Measurements from ENCODE around the gene ARHGAP24. TPM values are rescaled to one million over a fixed set of nuclear protein-coding genes. Genes with fewer than 3 reads are reported as not detected.

Gene ARHGAP24
- total RNA-seq, result 32.1 TPM

GRCh38 chr4:85474818-85475630 is at the start of gene ARHGAP24:
TSS of gene ARHGAP24 (plus strand) at chr4:85475150.
- H3K9me3 ChIP-seq (ENCODE audit: low read depth, low read length), result no peaks in the 10 kb centered on the region
- peak within 1 kb of the TSS; percentile 57 for H3K4me3 ChIP-seq (ENCODE audit: low read length)
- H3K27me3 ChIP-seq (ENCODE audit: insufficient read depth, low read length), result no peaks in the 10 kb centered on the region
- peaks cover 23% of the 10 kb centered on the region for H3K4me1 ChIP-seq (ENCODE audit: insufficient read depth, low read length)

DNA sequence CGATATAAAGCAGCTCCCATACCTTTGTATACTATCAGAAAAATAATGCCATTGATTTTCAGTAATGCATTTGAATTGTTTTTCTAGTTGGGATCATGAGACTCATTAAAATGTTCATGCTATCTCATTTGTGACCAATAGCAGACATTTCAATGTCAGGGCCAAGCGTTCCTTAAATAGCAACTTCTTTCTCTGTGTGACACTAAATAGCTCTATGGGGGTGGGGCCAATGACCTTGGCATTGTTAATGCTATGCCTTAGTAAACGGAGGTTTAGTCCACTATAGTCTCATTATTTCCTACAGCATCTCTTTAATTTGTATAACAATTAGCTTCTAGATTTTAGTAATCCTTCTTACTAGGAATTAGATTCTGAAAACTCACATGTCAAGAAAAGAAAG is 48.6 kb upstream of the ARHGAP24 start:
- Histone ChIP-seq H3K4me3 (ENCODE audit: low read length) (no peak overlapping the region), H3K9me3 (ENCODE audit: low read depth, low read length) (no peaks in the 10 kb centered on the region), H3K27me3 (ENCODE audit: insufficient read depth, low read length) (no peaks in the 10 kb centered on the region), H3K4me1 (ENCODE audit: insufficient read depth, low read length) (no peaks in the 10 kb centered on the region)

DNA sequence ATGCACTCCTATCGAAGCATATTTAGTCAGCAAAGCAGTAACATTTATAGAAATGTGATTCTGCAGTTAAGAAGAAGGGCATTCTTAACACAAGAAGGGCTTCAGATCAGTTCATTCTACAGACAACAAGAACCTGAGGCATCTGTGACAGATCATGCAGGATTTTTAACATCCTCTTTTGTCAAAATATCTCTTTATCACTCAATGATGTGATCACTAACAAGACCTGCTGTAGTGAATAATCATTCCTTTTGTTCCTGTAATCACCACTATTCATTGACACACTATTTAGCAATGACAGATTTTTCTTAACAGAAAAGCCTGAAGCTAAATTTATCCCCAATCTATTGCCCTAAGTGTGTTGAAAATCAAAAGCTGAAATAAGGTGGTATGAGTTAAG is 47.8 kb upstream of the ARHGAP24 start:
- no peaks in the 10 kb centered on the region for H3K27me3 ChIP-seq (ENCODE audit: insufficient read depth, low read length)
- no peaks in the 10 kb centered on the region for H3K4me1 ChIP-seq (ENCODE audit: insufficient read depth, low read length)
- no peaks in the 10 kb centered on the region for H3K9me3 ChIP-seq (ENCODE audit: low read depth, low read length)
- H3K4me3 ChIP-seq (ENCODE audit: low read length), result no peak overlapping the region

DNA sequence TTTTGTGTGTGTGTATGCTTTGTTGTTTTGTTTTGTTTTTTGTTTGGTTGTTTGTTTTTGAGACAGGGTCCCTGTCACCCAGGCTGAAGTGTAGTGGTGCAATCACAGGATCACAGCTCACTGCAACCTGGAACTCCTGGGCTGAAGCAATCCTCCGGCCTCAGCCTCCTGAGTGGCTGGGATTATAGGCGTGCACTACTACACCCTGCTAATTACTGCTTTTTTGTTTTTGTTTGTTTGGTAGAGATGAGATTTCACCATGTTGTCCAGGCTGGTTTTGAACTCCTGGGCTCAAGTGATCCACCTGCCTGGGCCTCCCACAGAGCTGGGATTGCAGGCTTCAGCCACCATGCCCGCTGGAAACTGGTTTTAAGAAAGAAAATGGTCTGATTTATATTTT is 44.7 kb upstream of the ARHGAP24 start:
- H3K4me3 ChIP-seq (ENCODE audit: low read length), result no peak overlapping the region
- no peaks in the 10 kb centered on the region for H3K27me3 ChIP-seq (ENCODE audit: insufficient read depth, low read length)
- H3K9me3 ChIP-seq (ENCODE audit: low read depth, low read length), result no peaks in the 10 kb centered on the region
- H3K4me1 ChIP-seq (ENCODE audit: insufficient read depth, low read length), result no peaks in the 10 kb centered on the region

- no peaks in the 10 kb centered on the region for H3K9me3 ChIP-seq (ENCODE audit: low read depth, low read length)
- H3K4me3 ChIP-seq (ENCODE audit: low read length), result no peak overlapping the region
- H3K4me1 ChIP-seq (ENCODE audit: insufficient read depth, low read length), result no peaks in the 10 kb centered on the region
- H3K27me3 ChIP-seq (ENCODE audit: insufficient read depth, low read length), result no peaks in the 10 kb centered on the region
Measured at GRCh38 chr4:85430697-85431096, 44.3 kb upstream of the ARHGAP24 start.

DNA sequence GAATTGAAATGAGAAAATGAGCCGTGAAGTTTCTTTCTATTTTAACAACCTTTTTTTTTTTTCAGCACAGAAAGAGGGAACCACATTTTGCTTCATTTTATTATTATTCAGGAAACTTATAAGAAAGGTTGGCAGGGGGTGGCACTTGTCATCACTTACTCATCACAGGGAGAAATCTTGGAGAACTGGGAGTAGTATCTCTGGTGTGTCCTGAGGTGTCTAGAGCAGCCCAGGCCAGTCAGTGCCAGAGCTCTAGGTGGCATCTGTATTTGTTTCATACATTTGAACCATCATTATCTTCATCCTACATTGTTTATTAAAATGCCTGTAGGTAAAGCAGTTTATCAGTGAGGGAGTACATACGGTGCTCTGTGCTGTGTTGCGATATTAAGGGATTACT is 43.8 kb upstream of the ARHGAP24 start:
- Histone ChIP-seq H3K4me1 (ENCODE audit: insufficient read depth, low read length) (no peaks in the 10 kb centered on the region), H3K4me3 (ENCODE audit: low read length) (no peak overlapping the region), H3K27me3 (ENCODE audit: insufficient read depth, low read length) (no peaks in the 10 kb centered on the region), H3K9me3 (ENCODE audit: low read depth, low read length) (no peaks in the 10 kb centered on the region)

DNA sequence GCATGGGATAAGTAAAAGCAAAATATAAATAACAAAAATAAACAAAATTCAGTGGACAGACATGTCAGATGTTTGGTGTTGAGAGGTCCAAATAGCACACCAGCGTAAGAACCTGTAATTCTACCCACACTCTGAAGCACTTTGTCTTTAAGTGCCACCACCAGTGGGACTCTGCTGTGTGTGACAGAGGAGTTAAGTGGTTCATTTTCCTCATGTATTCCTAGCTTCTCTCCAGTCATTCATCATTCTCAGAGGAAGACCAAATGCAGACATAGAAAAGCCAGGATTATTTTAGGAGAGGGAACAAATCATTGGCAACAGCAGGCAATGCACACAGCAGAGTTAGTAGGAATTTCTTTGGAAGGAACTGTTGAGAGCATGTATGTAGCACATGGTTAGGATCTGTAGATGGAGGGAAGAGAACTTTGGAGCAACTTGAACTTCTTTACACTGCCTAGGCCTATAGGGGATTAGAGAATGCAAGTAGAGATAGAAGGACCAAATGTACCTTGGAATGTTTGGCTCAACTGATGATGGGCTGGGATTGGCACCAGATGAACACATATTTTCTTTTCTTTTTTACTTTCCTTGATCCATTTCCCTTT is 43.0 kb upstream of the ARHGAP24 start:
- Histone ChIP-seq H3K4me3 (ENCODE audit: low read length) (no peak overlapping the region), H3K9me3 (ENCODE audit: low read depth, low read length) (no peaks in the 10 kb centered on the region), H3K27me3 (ENCODE audit: insufficient read depth, low read length) (no peaks in the 10 kb centered on the region), H3K4me1 (ENCODE audit: insufficient read depth, low read length) (no peaks in the 10 kb centered on the region)

DNA sequence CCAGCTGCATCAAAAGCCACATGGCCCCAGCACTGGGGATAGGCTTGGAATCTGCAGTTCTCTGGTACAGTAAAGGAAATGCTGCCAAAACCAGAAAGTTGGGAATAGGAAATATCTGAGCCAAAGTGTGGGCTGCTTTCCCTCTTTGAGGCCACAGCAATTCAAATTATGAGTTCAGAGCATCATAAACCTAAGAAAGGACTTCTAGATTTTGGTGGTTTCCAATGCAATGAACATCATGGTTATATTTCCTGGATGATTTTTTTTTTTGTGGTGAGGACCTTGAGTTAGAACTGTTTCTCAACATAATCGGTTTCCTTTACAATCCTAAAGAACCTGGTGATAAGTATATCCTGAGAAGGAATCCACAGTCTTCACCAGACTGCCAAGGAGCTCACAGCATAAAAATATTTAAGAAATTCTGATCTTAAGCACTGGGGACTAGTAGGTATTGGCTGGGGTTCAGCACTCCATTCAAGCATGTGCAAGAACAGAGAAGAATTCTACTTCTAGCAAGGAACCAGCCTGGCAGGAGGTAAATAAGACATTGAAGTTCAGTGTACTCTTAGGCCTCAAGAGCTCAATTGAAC is 29.8 kb upstream of the ARHGAP24 start:
- no peak overlapping the region for H3K4me3 ChIP-seq (ENCODE audit: low read length)
- no peaks in the 10 kb centered on the region for H3K9me3 ChIP-seq (ENCODE audit: low read depth, low read length)
- H3K4me1 ChIP-seq (ENCODE audit: insufficient read depth, low read length), result no peaks in the 10 kb centered on the region
- no peaks in the 10 kb centered on the region for H3K27me3 ChIP-seq (ENCODE audit: insufficient read depth, low read length)

DNA sequence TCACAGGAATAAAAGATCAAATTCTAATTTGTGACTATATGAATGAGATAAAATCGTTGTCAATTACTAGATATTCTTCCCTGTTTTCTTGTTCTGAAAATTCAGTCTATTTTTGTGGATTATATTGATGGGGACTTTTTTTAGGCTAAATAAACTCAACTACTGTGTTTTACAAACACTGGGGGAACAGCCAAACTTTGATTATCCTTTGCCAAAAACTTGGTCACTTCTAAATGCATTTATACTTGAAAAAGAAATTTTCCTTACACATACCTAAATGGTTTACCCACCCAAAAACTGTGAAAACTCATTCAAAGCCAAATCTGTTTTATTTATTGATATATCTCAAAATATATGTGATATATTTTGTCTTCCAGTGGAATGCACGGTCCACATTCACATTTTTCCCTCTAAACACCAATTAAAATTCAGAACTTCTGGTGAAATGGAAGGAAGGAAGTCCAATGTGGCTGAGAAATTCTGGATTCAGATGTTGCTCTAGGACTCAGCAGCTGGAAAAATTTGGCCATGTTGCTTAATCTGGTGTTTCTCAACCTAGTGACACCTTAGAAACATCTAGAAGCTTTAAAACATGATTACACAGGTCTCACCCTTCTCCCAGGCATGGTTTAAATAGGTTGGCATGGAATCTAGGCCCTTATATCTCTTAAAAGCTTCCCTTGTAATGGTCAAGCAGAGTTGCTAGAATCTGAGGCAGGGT is 28.6 kb upstream of the ARHGAP24 start:
- no peak overlapping the region for H3K4me3 ChIP-seq (ENCODE audit: low read length)
- no peaks in the 10 kb centered on the region for H3K4me1 ChIP-seq (ENCODE audit: insufficient read depth, low read length)
- no peaks in the 10 kb centered on the region for H3K9me3 ChIP-seq (ENCODE audit: low read depth, low read length)
- no peaks in the 10 kb centered on the region for H3K27me3 ChIP-seq (ENCODE audit: insufficient read depth, low read length)

- no peaks in the 10 kb centered on the region for H3K9me3 ChIP-seq (ENCODE audit: low read depth, low read length)
- no peak overlapping the region for H3K4me3 ChIP-seq (ENCODE audit: low read length)
- H3K27me3 ChIP-seq (ENCODE audit: insufficient read depth, low read length), result no peaks in the 10 kb centered on the region
- no peaks in the 10 kb centered on the region for H3K4me1 ChIP-seq (ENCODE audit: insufficient read depth, low read length)
Measured at GRCh38 chr4:85448906-85449890, 25.8 kb upstream of the ARHGAP24 start.

- H3K9me3 ChIP-seq (ENCODE audit: low read depth, low read length), result no peaks in the 10 kb centered on the region
- no peaks in the 10 kb centered on the region for H3K27me3 ChIP-seq (ENCODE audit: insufficient read depth, low read length)
- H3K4me1 ChIP-seq (ENCODE audit: insufficient read depth, low read length), result no peaks in the 10 kb centered on the region
- no peak overlapping the region for H3K4me3 ChIP-seq (ENCODE audit: low read length)
Measured at GRCh38 chr4:85452058-85452731, 22.8 kb upstream of the ARHGAP24 start.

GRCh38 chr4:85455942-85456341 is 19.0 kb upstream of the ARHGAP24 start:
- Histone ChIP-seq H3K4me1 (ENCODE audit: insufficient read depth, low read length) (no peaks in the 10 kb centered on the region), H3K27me3 (ENCODE audit: insufficient read depth, low read length) (no peaks in the 10 kb centered on the region), H3K9me3 (ENCODE audit: low read depth, low read length) (no peaks in the 10 kb centered on the region), H3K4me3 (ENCODE audit: low read length) (no peak overlapping the region)

GRCh38 chr4:85457752-85458467 is 17.0 kb upstream of the ARHGAP24 start:
- H3K4me3 ChIP-seq (ENCODE audit: low read length), result no peak overlapping the region
- no peaks in the 10 kb centered on the region for H3K4me1 ChIP-seq (ENCODE audit: insufficient read depth, low read length)
- H3K9me3 ChIP-seq (ENCODE audit: low read depth, low read length), result no peaks in the 10 kb centered on the region
- H3K27me3 ChIP-seq (ENCODE audit: insufficient read depth, low read length), result no peaks in the 10 kb centered on the region

Measured in mononuclear cell (primary cell).